ENCODE results near the gene DMBX1.

The DMBX1 gene

GRCh38 chr1:46489169-46489637 lies 433 bp upstream of the DMBX1 start:
- peaks cover 54% of the 10 kb centered on the region for H3K27me3 ChIP-seq
- TF ChIP-seq, protein P1, sequence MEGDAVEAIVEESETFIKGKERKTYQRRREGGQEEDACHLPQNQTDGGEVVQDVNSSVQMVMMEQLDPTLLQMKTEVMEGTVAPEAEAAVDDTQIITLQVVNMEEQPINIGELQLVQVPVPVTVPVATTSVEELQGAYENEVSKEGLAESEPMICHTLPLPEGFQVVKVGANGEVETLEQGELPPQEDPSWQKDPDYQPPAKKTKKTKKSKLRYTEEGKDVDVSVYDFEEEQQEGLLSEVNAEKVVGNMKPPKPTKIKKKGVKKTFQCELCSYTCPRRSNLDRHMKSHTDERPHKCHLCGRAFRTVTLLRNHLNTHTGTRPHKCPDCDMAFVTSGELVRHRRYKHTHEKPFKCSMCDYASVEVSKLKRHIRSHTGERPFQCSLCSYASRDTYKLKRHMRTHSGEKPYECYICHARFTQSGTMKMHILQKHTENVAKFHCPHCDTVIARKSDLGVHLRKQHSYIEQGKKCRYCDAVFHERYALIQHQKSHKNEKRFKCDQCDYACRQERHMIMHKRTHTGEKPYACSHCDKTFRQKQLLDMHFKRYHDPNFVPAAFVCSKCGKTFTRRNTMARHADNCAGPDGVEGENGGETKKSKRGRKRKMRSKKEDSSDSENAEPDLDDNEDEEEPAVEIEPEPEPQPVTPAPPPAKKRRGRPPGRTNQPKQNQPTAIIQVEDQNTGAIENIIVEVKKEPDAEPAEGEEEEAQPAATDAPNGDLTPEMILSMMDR (IDR thresholded peaks at IDR 0.05; ENCODE audit: low read depth, low read length), result no peak

GRCh38 chr1:46490406-46490655 lies 695 bp downstream of the DMBX1 start:
- DNase-seq, result no peak
- peaks cover 54% of the 10 kb centered on the region for H3K27me3 ChIP-seq
- no peaks in the 10 kb centered on the region for H3K36me3 ChIP-seq
- TF ChIP-seq, protein P1 (IDR thresholded peaks at IDR 0.05; ENCODE audit: low read depth, low read length), result no peak
- H3K4me1 ChIP-seq, result no peaks in the 10 kb centered on the region
- no peaks in the 10 kb centered on the region for H3K9me3 ChIP-seq
- H3K4me3 ChIP-seq (ENCODE audit: low read depth, low read length), result no peak overlapping the region

More at GRCh38 chr1:46489169-46489637, 433 bp upstream of the DMBX1 start:
- Histone ChIP-seq H3K4me3 (ENCODE audit: low read depth, low read length) (no peak overlapping the region), H3K4me1 (no peaks in the 10 kb centered on the region), H3K9me3 (no peaks in the 10 kb centered on the region), H3K36me3 (no peaks in the 10 kb centered on the region)
- DNase-seq, result no peak

GRCh38 chr1:46490656-46491442 lies 1.2 kb downstream of the DMBX1 start:
- Histone ChIP-seq H3K9me3 (no peaks in the 10 kb centered on the region), H3K4me1 (no peaks in the 10 kb centered on the region), H3K4me3 (ENCODE audit: low read depth, low read length) (no peak overlapping the region), H3K36me3 (no peaks in the 10 kb centered on the region), H3K27me3 (peaks cover 52% of the 10 kb centered on the region)
- no peak for DNase-seq
- TF ChIP-seq, protein P1 (IDR thresholded peaks at IDR 0.05; ENCODE audit: low read depth, low read length), result no peak

- TF ChIP-seq, protein P1 (IDR thresholded peaks at IDR 0.05; ENCODE audit: low read depth, low read length), result no peak
- no peaks in the 10 kb centered on the region for H3K9me3 ChIP-seq
- no peaks in the 10 kb centered on the region for H3K4me1 ChIP-seq
- no peak for DNase-seq
- no peaks in the 10 kb centered on the region for H3K36me3 ChIP-seq
- H3K27me3 ChIP-seq, result peaks cover 49% of the 10 kb centered on the region
- H3K4me3 ChIP-seq (ENCODE audit: low read depth, low read length), result no peak overlapping the region
Observed at GRCh38 chr1:46491443-46492268, 2.0 kb downstream of the DMBX1 start.

DNA sequence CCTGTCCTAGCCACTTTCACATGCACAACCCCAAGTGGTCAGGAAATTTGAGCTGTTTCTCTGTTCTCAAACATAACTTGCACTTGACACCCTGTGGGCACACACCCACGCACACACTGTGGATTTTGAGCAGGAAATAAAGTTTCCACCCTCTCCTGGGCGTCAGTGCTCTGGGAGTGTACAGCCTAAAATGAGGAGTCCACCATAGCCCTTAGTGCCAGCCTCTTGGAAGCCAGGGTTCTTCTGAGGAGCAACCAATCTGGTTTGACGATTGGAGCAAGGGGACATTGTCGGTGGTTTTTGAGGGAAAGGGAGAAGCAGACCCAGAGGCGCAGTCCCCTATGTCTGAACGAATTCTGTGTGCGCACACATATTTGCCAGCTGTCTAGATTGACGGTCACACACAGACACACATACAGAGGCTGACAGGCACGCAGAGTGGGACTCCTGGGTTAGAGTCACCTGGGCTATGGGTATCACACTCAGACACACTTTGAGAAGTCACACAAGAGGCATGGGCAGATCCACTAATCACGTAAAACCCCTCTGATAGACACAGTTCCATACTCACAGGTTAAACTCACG lies 2.7 kb downstream of the DMBX1 start:
- H3K9me3 ChIP-seq, result no peaks in the 10 kb centered on the region
- peaks cover 49% of the 10 kb centered on the region for H3K27me3 ChIP-seq
- H3K4me1 ChIP-seq, result no peaks in the 10 kb centered on the region
- H3K36me3 ChIP-seq, result no peaks in the 10 kb centered on the region
- no peak overlapping the region for H3K4me3 ChIP-seq (ENCODE audit: low read depth, low read length)
- no peak for DNase-seq
- TF ChIP-seq, protein P1 (IDR thresholded peaks at IDR 0.05; ENCODE audit: low read depth, low read length), result no peak
